NCI-H128 (cell line): Measurements from ENCODE around the gene DRC7.

Experiments used
- DNase-seq: peaks from one replicate; lab custom pipeline; 2025; ENCODE audit not compliant: unreplicated experiment; lab: John Stamatoyannopoulos, UW

The DRC7 gene

GRCh38 chr16:57749856-57750452 lies 55.3 kb downstream of the DRC7 start:
- no peak for DNase-seq

- no peak for DNase-seq
Observed at GRCh38 chr16:57750796-57751538, 56.4 kb downstream of the DRC7 start.

- no peak for DNase-seq
Observed at GRCh38 chr16:57751539-57752202, 57.1 kb downstream of the DRC7 start.

GRCh38 chr16:57752203-57752580 lies 57.6 kb downstream of the DRC7 start:
- no peak for DNase-seq

GRCh38 chr16:57752581-57753447 lies 58.2 kb downstream of the DRC7 start:
- no peak for DNase-seq

GRCh38 chr16:57753448-57754353 lies 59.1 kb downstream of the DRC7 start:
- no peak for DNase-seq

- no peak for DNase-seq
Observed at GRCh38 chr16:57754354-57755060, 59.9 kb downstream of the DRC7 start.

GRCh38 chr16:57755061-57755684 lies 60.6 kb downstream of the DRC7 start:
- DNase-seq = no peak

- no peak for DNase-seq
Observed at GRCh38 chr16:57755726-57756423, 61.3 kb downstream of the DRC7 start.

GRCh38 chr16:57756424-57757325 lies 62.1 kb downstream of the DRC7 start:
- DNase-seq = no peak

- DNase-seq = peak; percentile 1
Observed at GRCh38 chr16:57757326-57757786, 62.8 kb downstream of the DRC7 start.

- no peak for DNase-seq
Observed at GRCh38 chr16:57757883-57758282, 63.3 kb downstream of the DRC7 start.

- DNase-seq = no peak
Observed at GRCh38 chr16:57758331-57759117, 63.9 kb downstream of the DRC7 start.

GRCh38 chr16:57759131-57759530 lies 64.5 kb downstream of the DRC7 start:
- no peak for DNase-seq

GRCh38 chr16:57759541-57760356 lies 65.1 kb downstream of the DRC7 start:
- no peak for DNase-seq
